ENCODE results near the gene NLE1. TPM values are rescaled to one million over a fixed set of nuclear protein-coding genes. Genes with fewer than 3 reads are reported as not detected.

NLE1 gene
- total and polyA plus RNA-seq, 2 of the 8 experiments (the other 6 are each of a cell fraction or from before 2014, with no cell fraction given), result 50.4 to 51.5 TPM

DNA sequence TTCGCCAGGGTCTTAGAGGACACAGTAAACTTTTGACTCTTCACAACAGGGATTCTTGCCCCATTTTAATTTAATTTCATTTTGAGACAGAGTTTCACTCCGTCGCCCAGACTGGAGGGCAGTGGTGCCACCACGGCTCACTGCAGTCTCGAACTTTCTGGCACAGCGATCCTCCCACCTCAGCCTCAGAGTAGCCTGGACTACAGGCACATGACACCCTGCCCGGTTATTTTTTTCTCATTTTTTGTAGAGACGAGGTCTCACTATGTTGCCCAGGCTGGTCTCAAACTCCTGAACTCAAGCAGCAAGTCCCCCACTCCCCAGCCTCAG lies 329 bp upstream of the NLE1 start:
- peaks cover 0 to 1% of the 10 kb centered on the region in 2 experiments for H4K20me1 ChIP-seq (replicated peaks in 1 of 2; ENCODE audit: control insufficient read depth in 1 of 2, insufficient read depth in 2 of 2, low read length in 2 of 2)
- no peak overlapping the region for H2BK20ac ChIP-seq (ENCODE audit: low read length)
- H3K27ac ChIP-seq (ENCODE audit: low read depth, low read length), result no peak overlapping the region
- no peak overlapping the region for H3K9ac ChIP-seq (replicated peaks in 1 of 4; ENCODE audit: extremely low read depth in 1 of 4, low read depth in 3 of 4, low read length in 3 of 4)
- no peak overlapping the region for H3K4ac ChIP-seq (replicated peaks; ENCODE audit: insufficient read length, low read depth, low read length)
- 68% methylated on average over 8 of the region's 8 CpGs; no CpG with 5 or more reads in 1 of the 2 experiments for WGBS, 2 experiments (ENCODE audit: extremely low coverage in 1 of 2, insufficient coverage in 1 of 2, insufficient read length in 1 of 2, insufficient replicate concordance in 2 of 2, low coverage in 1 of 2, low lambda C conversion rate in 2 of 2, missing lambda C conversion rate in 1 of 2)
- H3K4me2 ChIP-seq (ENCODE audit: insufficient read depth in 1 of 2, low read depth in 2 of 2, low read length in 2 of 2), result peak overlapping the region in 1 of 2 experiments; percentile 32; a peak in 2 of 4 replicates
- H2AK5ac ChIP-seq (ENCODE audit: low read depth, low read length), result no peak overlapping the region
- no peaks in the 10 kb centered on the region for H3K9me3 ChIP-seq (ENCODE audit: insufficient read depth in 2 of 2, low read depth in 1 of 2, low read length in 1 of 2)
- no peak for TF ChIP-seq SP2 (IDR thresholded peaks at IDR 0.05; ENCODE audit: low read length)
- no peak for TF ChIP-seq SRF (IDR thresholded peaks at IDR 0.05; ENCODE audit: low read depth, low read length)
- no peak for TF ChIP-seq BACH1 (IDR thresholded peaks at IDR 0.05; ENCODE audit: low read length)
- CTCF ChIA-PET (ENCODE audit: partially characterized antibody), result interaction anchor here (0.9 to 3.6 kb wide), 4 partner anchors 12 to 394 kb away, joined by 3 to 11 read pairs (median 4); partner anchors contain the start of gene RAD51D
- H3K56ac ChIP-seq (replicated peaks; ENCODE audit: insufficient read length, low read depth, low read length), result no peak overlapping the region
- peak overlapping the region; percentile 77; the same call in 1 of the 2 replicates for H2AFZ ChIP-seq (ENCODE audit: low read length)
- peaks cover 16 to 26% (median 22%) of the 10 kb centered on the region in 4 experiments for H3K36me3 ChIP-seq (ENCODE audit: control insufficient read depth in 2 of 4, insufficient read depth in 4 of 4, low read length in 3 of 4)
- peak overlapping the region; percentile 62 for H4K91ac ChIP-seq (replicated peaks; ENCODE audit: insufficient read length, low read length)
- no peaks in the 10 kb centered on the region for H3K23me2 ChIP-seq (ENCODE audit: low read depth, low read length)
- H3K27me3 ChIP-seq (replicated peaks in 1 of 4; ENCODE audit: control insufficient read depth in 3 of 4, extremely low read depth in 1 of 4, insufficient read depth in 3 of 4, low read length in 3 of 4), result no peaks in the 10 kb centered on the region
- no peak overlapping the region for H4K5ac ChIP-seq (ENCODE audit: insufficient read length, low read depth, low read length)
- no peak overlapping the region for H2BK5ac ChIP-seq (ENCODE audit: low read depth, low read length)
- no peak for FAIRE-seq
- DNase-seq (ENCODE audit: low read depth in 1 of 2, low spot score in 2 of 2), result no peak
- H3K14ac ChIP-seq (ENCODE audit: insufficient read length), result no peak overlapping the region
- POLR2A ChIA-PET (ENCODE audit: partially characterized antibody), result interaction anchor here (1.1 to 6.8 kb wide), 5 partner anchors 13 to 52 kb away, joined by 3 to 84 read pairs (median 5); partner anchors contain the start of gene RAD51D
- H3K23ac ChIP-seq (ENCODE audit: insufficient read length), result no peak overlapping the region
- H3K79me2 ChIP-seq (ENCODE audit: control insufficient read depth in 1 of 2, insufficient read depth in 2 of 2, low read length in 2 of 2), result peaks cover 0 to 24% of the 10 kb centered on the region in 2 experiments; a peak in 3 of 4 replicates
- peaks cover 0 to under 1% (median 0%) of the 10 kb centered on the region in 4 experiments; a peak in 1 of 7 replicates for H3K4me1 ChIP-seq (replicated peaks in 1 of 4; ENCODE audit: control insufficient read depth in 3 of 4, insufficient read depth in 4 of 4, low read length in 3 of 4)
- peak overlapping the region in 1 of 4 experiments; percentile 99; a peak in 3 of 8 replicates for H3K4me3 ChIP-seq (ENCODE audit: extremely low read depth in 1 of 4, insufficient read depth in 2 of 4, low read depth in 3 of 4, low read length in 4 of 4)
- no peak overlapping the region; the same call in 1 of the 2 replicates for H4K8ac ChIP-seq (ENCODE audit: extremely low read depth, insufficient read depth, low read length)
- peak overlapping the region; percentile 19; the same call in 1 of the 2 replicates for H3K18ac ChIP-seq (ENCODE audit: extremely low read depth, low read length)
- no peak overlapping the region for H2BK15ac ChIP-seq (ENCODE audit: low read length)
- no peaks in the 10 kb centered on the region for H3K79me1 ChIP-seq (ENCODE audit: low read depth, low read length)
- no peak overlapping the region for H2BK120ac ChIP-seq (replicated peaks; ENCODE audit: low read depth, low read length)
- H2BK12ac ChIP-seq (ENCODE audit: low read depth, low read length), result 0 out of 2 replicates have a peak overlapping the region, but pooled peaks have one; percentile 50
